ENCODE results near the gene ZFPM1. TPM values are rescaled to one million over a fixed set of nuclear protein-coding genes. Genes with fewer than 3 reads are reported as not detected.

The ZFPM1 gene
- total RNA-seq, 4 donors from 2014 or later: 1.9 to 5.3 (median 3.4) TPM

DNA sequence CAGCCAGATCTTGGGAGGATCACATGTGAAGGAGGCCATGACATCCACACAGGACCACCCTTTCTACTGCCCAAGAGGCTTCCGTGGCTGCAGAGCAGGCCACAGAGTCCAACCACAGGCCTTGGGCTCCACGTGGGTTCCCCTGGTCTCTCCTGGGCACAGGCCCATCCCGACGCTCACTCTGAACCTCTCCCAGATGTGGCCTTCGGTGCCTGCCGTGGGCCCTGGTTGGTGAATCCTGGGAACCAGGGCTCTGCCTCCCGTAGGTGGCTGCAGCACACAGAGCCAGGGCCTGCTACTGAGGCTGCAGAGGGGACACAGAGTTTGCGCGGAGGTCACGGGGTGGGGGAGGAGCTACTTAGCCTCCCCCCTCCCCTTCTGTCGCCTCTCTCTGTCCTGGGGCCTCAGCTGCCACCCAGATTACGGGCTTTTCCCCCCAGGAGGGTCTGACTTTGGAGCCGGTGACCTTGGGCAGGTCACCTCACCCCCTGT is 55.3 kb downstream of the ZFPM1 start:
- Histone ChIP-seq H3K4me3 (replicated peaks in 1 of 3) (no peak overlapping the region), H3K9me3 (no peaks in the 10 kb centered on the region), H3K36me3 (no peaks in the 10 kb centered on the region), H3K4me1 (no peaks in the 10 kb centered on the region), H3K27ac (no peak overlapping the region), H3K27me3 (no peaks in the 10 kb centered on the region)
- TF ChIP-seq POLR2A (IDR thresholded peaks at IDR 0.05): no peak
- 76 to 91% methylated on average over 7 to 13 of the region's 13 CpGs for WGBS, 2 donors
- intact Hi-C loops (cut with DNase I): no loop called here
- DNase-seq: no peak

DNA sequence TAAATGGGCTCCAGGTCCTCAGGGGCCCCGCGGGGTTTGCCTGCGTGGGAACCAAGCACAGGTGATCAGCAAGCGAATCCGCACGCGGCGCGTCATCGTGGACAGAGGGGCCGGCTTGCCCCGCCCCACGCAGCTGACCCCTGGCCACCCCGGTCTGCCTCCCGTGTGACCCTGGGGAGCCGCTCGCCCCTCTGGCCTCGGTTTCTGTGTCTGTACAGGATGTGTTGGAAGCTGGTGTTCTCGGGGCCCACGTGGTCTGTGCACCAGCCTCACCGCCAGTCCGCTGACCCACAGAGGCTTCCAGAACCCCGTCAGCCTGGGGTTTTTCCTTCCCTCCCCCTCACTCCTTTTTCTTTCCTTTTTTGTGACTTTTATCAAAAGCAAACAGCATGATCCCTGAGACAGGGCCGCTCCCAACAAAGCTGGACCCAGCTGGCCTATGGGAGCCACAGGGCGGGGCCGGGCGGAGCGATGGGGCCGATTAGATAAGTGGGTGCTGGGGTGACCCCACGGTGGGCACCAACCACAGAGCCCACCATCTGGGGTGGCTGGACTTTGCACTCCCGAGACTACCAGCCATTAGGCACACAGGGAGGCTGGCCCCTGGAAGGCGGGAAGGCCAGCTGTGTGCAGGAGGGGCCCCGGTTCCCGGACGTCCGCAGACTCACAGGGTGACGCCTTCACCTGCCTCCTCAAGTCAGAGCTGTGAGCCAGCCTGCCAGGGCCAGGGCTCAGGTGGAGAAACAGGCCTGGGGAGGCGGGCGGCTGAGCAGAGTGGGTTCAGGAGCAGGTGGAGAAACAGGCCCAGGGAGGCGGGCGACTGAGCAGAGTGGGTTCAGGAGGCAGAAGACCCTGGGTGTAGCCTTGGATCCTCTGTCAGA is 56.0 kb downstream of the ZFPM1 start:
- intact Hi-C loops (cut with DNase I): no loop called here
- H3K4me1 ChIP-seq: no peaks in the 10 kb centered on the region
- no peak overlapping the region for H3K27ac ChIP-seq
- no peaks in the 10 kb centered on the region for H3K27me3 ChIP-seq
- no peaks in the 10 kb centered on the region for H3K36me3 ChIP-seq
- H3K9me3 ChIP-seq: no peaks in the 10 kb centered on the region
- TF ChIP-seq, protein P1, sequence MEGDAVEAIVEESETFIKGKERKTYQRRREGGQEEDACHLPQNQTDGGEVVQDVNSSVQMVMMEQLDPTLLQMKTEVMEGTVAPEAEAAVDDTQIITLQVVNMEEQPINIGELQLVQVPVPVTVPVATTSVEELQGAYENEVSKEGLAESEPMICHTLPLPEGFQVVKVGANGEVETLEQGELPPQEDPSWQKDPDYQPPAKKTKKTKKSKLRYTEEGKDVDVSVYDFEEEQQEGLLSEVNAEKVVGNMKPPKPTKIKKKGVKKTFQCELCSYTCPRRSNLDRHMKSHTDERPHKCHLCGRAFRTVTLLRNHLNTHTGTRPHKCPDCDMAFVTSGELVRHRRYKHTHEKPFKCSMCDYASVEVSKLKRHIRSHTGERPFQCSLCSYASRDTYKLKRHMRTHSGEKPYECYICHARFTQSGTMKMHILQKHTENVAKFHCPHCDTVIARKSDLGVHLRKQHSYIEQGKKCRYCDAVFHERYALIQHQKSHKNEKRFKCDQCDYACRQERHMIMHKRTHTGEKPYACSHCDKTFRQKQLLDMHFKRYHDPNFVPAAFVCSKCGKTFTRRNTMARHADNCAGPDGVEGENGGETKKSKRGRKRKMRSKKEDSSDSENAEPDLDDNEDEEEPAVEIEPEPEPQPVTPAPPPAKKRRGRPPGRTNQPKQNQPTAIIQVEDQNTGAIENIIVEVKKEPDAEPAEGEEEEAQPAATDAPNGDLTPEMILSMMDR (IDR thresholded peaks at IDR 0.05): no peak
- TF ChIP-seq POLR2A (IDR thresholded peaks at IDR 0.05): no peak
- no peak for DNase-seq
- no peak overlapping the region for H3K4me3 ChIP-seq (replicated peaks in 1 of 3)
- 90 to 92% methylated on average over 26 to 39 of the region's 41 CpGs for WGBS, 2 donors

DNA sequence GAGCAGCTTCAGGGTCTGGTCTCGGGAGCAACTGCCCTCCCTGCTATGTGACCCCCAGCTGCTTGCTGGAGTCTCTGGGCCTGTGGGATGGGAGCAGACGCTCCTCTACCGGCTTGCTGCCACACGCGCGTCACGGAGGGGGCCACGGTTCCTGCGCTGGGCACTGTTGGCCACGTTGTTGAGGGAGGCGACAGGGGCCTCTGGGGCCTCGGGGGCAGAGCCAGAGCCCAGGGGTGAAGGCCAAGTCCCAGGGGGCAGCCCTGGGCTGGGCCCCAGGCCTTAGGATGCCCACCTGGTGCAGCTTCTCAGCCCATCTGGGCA is 56.6 kb downstream of the ZFPM1 start:
- H3K36me3 ChIP-seq: no peaks in the 10 kb centered on the region
- intact Hi-C loops (cut with DNase I): no loop called here
- 100% methylated on average over 1 of the region's 12 CpGs; no CpG with 5 or more reads in 1 of the 2 donors for WGBS, 2 donors
- H3K4me3 ChIP-seq (replicated peaks in 1 of 3): no peak overlapping the region
- TF ChIP-seq POLR2A (IDR thresholded peaks at IDR 0.05): no peak
- TF ChIP-seq, protein P1 (IDR thresholded peaks at IDR 0.05): no peak
- H3K27ac ChIP-seq: no peak overlapping the region
- H3K9me3 ChIP-seq: no peaks in the 10 kb centered on the region
- H3K4me1 ChIP-seq: peaks cover 0 to under 1% of the 10 kb centered on the region in 2 donors
- no peaks in the 10 kb centered on the region for H3K27me3 ChIP-seq
- DNase-seq: no peak

DNA sequence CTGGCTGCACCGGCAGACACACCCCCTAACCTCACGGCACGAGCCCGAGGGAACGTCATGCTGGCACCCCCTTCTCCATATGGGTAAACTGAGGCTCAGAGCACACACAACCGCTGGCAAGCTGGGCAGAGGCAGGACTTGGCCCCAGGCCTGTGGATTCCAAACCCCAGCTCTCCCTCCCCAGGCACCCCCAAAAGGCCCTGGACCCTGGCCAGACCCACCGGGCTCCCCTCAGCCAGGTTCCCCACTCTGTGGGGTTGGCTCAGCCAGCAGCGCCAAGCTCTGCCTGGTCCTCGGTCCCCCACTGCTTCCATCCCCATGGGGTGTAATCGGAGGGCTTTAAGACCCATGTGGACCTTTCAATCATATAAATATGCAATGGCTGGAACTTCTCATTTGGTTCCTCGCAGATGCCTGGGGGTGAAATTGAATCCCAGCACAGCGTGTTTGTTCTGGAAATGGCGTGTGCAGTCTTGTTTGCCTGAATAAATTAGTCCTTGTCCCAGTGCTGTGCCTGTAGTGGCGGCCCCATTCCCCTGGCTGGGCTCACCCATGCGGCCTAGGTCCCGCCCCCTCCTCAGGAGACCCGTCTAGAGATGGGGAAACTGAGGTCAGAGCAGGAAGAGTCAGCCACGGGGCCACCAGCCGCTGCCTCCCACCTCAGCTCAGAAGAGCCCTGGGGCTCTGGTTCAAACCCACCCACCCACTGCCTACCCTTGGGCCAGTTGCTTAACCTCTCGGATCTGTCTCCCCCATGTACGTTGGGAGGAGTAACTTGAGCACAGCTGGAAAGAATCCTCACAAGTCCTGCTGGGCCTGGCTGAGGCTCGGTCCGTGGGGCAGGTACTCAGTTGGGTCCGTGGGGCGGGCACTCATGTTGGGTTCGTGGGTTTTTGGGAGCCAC is 57.3 kb downstream of the ZFPM1 start:
- TF ChIP-seq POLR2A (IDR thresholded peaks at IDR 0.05): no peak
- TF ChIP-seq, protein P1 (IDR thresholded peaks at IDR 0.05): no peak
- Histone ChIP-seq H3K9me3 (no peaks in the 10 kb centered on the region), H3K4me3 (replicated peaks in 1 of 3) (no peak overlapping the region), H3K4me1 (peaks cover 5 to 7% of the 10 kb centered on the region in 2 donors), H3K36me3 (no peaks in the 10 kb centered on the region), H3K27ac (no peak overlapping the region), H3K27me3 (no peaks in the 10 kb centered on the region)
- 78 to 83% methylated on average over 10 to 24 of the region's 26 CpGs for WGBS, 2 donors
- no peak for DNase-seq
- intact Hi-C loops (cut with DNase I): no loop called here

DNA sequence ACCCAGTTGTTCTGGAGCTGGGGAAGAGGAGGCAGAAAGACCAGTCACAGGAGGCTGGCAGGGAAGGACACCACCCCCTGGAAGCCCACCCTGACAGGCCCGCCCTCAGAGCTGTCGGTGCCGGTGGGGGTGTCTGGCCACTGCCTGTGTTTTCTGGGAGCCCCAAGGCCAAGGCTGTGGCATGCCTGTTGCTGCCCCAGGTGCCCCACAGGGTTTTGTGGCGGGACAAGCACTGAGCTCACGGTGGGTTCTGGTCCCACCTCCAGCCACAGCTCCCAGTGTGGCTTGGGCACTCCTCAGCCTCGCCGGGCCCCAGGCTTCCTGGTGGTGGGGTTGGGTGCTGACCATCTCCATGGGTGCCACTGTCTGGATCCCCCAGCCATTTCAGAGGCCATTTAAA is 58.0 kb downstream of the ZFPM1 start:
- Histone ChIP-seq H3K27ac (no peak overlapping the region), H3K36me3 (no peaks in the 10 kb centered on the region), H3K4me3 (replicated peaks in 1 of 3) (no peak overlapping the region), H3K9me3 (no peaks in the 10 kb centered on the region), H3K27me3 (no peaks in the 10 kb centered on the region), H3K4me1 (peaks cover 10 to 12% of the 10 kb centered on the region in 2 donors)
- intact Hi-C loops (cut with DNase I): no loop called here
- 95% methylated on average over 4 to 6 of the region's 7 CpGs for WGBS, 2 donors
- DNase-seq: no peak
- no peak for TF ChIP-seq POLR2A (IDR thresholded peaks at IDR 0.05)
- TF ChIP-seq, protein P1 (IDR thresholded peaks at IDR 0.05): no peak

Data from thyroid gland (tissue), 4 donors.